Upper lobe of left lung (tissue), 4 donors: Measurements from ENCODE around the gene ASCL1.

Experiments used
- EP300 ChIP-seq, 4 donors: sonication (generic); formaldehyde crosslinking; IDR thresholded peaks; one replicate each; pipeline ENCODE4 v1.5.1; 2017; ENCODE audit warnings: antibody characterized with exemption in 4 of 4, control low read depth in 2 of 4
- POLR2A ChIP-seq, 4 donors: fragments of 450-650 bp; IDR thresholded peaks; one replicate each; pipeline ENCODE4 v1.5.1; 2016 to 2017; ENCODE audit warnings: antibody characterized with exemption in 4 of 4, mild to moderate bottlenecking in 2 of 4
- POLR2AphosphoS5 ChIP-seq, 2 donors: sonication (generic); formaldehyde crosslinking; IDR thresholded peaks; one replicate each; pipeline ENCODE4 v1.5.1; 2017; ENCODE audit warnings: antibody characterized with exemption in 2 of 2
- TF ChIP-seq, protein P1 (sequence below), 6 experiments: fragments of 450-650 bp in 4 of 6; fragments of 200-600 bp in 2 of 6; sonication (generic) in 2 of 6; IDR thresholded peaks; one replicate each; pipeline ENCODE4 v1.5.1; 2016 to 2019; ENCODE audit warnings: antibody characterized with exemption in 6 of 6

- TF ChIP-seq POLR2A (IDR thresholded peaks at IDR 0.05) (no peak), EP300 (IDR thresholded peaks at IDR 0.05) (no peak), POLR2AphosphoS5 (IDR thresholded peaks at IDR 0.05) (no peak)
- TF ChIP-seq, protein P1, sequence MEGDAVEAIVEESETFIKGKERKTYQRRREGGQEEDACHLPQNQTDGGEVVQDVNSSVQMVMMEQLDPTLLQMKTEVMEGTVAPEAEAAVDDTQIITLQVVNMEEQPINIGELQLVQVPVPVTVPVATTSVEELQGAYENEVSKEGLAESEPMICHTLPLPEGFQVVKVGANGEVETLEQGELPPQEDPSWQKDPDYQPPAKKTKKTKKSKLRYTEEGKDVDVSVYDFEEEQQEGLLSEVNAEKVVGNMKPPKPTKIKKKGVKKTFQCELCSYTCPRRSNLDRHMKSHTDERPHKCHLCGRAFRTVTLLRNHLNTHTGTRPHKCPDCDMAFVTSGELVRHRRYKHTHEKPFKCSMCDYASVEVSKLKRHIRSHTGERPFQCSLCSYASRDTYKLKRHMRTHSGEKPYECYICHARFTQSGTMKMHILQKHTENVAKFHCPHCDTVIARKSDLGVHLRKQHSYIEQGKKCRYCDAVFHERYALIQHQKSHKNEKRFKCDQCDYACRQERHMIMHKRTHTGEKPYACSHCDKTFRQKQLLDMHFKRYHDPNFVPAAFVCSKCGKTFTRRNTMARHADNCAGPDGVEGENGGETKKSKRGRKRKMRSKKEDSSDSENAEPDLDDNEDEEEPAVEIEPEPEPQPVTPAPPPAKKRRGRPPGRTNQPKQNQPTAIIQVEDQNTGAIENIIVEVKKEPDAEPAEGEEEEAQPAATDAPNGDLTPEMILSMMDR (IDR thresholded peaks at IDR 0.05), result no peak
Observed at GRCh38 chr12:102973583-102973982, 16.1 kb downstream of the ASCL1 start.
